GM23248 (cell line): ENCODE results near the gene MRPL14. TPM values are rescaled to one million over a fixed set of nuclear protein-coding genes. Genes with fewer than 3 reads are reported as not detected.

ENCODE experiments used
- DNase-seq: peaks from one replicate; pipeline ENCODE4 v3.0.0-alpha.2; 2015
- H2AFZ ChIP-seq: fragments of 200-600 bp; sonication (generic); 2 replicates; pipeline ENCODE4 v1.6.1; 2016; ENCODE audit warnings: antibody characterized with exemption
- H3F3A ChIP-seq: fragments of 200-600 bp; sonication (generic); 2 replicates; pipeline ENCODE4 v1.6.1; 2016; ENCODE audit warnings: mild to moderate bottlenecking, antibody characterized with exemption, mixed run types; ENCODE audit not compliant: insufficient read depth
- H3K27ac ChIP-seq: fragments of 200-600 bp; sonication (generic); 2 replicates; pipeline ENCODE4 v1.5.1; 2016; ENCODE audit warnings: mild to moderate bottlenecking
- H3K27me3 ChIP-seq: fragments of 200-600 bp; sonication (generic); replicated peaks from 2 replicates; pipeline ENCODE4 v1.6.1; 2016; ENCODE audit warnings: mild to moderate bottlenecking; ENCODE audit not compliant: insufficient read depth
- H3K36me3 ChIP-seq: fragments of 200-600 bp; sonication (generic); 2 replicates; pipeline ENCODE4 v1.6.1; 2016; ENCODE audit warnings: low read depth, mild to moderate bottlenecking
- H3K4me1 ChIP-seq: fragments of 200-600 bp; sonication (generic); 2 replicates; pipeline ENCODE4 v1.6.1; 2016; ENCODE audit warnings: mild to moderate bottlenecking; ENCODE audit not compliant: insufficient read depth
- H3K4me2 ChIP-seq: fragments of 200-600 bp; sonication (generic); one replicate; pipeline ENCODE4 v1.6.1; 2016; ENCODE audit warnings: mild to moderate bottlenecking; ENCODE audit not compliant: unreplicated experiment
- H3K4me3 ChIP-seq: fragments of 200-600 bp; sonication (generic); 2 replicates; pipeline ENCODE4 v1.5.1; 2016; ENCODE audit warnings: mild to moderate bottlenecking
- H3K79me2 ChIP-seq: fragments of 200-600 bp; sonication (generic); 2 replicates; pipeline ENCODE4 v1.6.1; 2016; ENCODE audit warnings: mild to moderate bottlenecking; ENCODE audit not compliant: insufficient read depth
- H3K9ac ChIP-seq: fragments of 200-600 bp; sonication (generic); 2 replicates; pipeline ENCODE4 v1.6.1; 2016; ENCODE audit warnings: mild to moderate bottlenecking
- H3K9me2 ChIP-seq: fragments of 200-600 bp; sonication (generic); 2 replicates; pipeline ENCODE4 v1.6.1; 2016; ENCODE audit warnings: mixed run types, mild to moderate bottlenecking, moderate library complexity; ENCODE audit not compliant: insufficient read depth
- H3K9me3 ChIP-seq: fragments of 200-600 bp; sonication (generic); one replicate; pipeline ENCODE4 v1.6.1; 2017; ENCODE audit warnings: low read depth
- H4K20me1 ChIP-seq: fragments of 200-600 bp; sonication (generic); 2 replicates; pipeline ENCODE4 v1.6.0; 2016; ENCODE audit not compliant: insufficient read depth
- EZH2 ChIP-seq: fragments of 200-600 bp; sonication (generic); IDR thresholded peaks from 2 replicates; pipeline ENCODE4 v1.6.1; 2018; ENCODE audit warnings: antibody characterized with exemption, mild to moderate bottlenecking; ENCODE audit not compliant: insufficient read depth, poor library complexity, severe bottlenecking
- EZH2phosphoT487 ChIP-seq: fragments of 200-600 bp; sonication (generic); IDR thresholded peaks from 2 replicates; pipeline ENCODE4 v1.6.1; 2018; ENCODE audit warnings: antibody characterized with exemption, moderate library complexity, mild to moderate bottlenecking, low read depth; ENCODE audit not compliant: insufficient read depth
- WGBS, 2 experiments: methylation state at CpG; one replicate each; pipeline ENCODE4 v1.1.6; 2015 to 2017; ENCODE audit warnings: low lambda C conversion rate in 2 of 2, low coverage in 1 of 2; ENCODE audit errors: missing lambda C conversion rate in 2 of 2; 5-methylcytosine and 5-hydroxymethylcytosine counted together
- in situ Hi-C: fragments of 300-500 bp; cut with MboI; formaldehyde crosslinking; loops from 2 replicates; pipeline ENCODE4 v1.15.0; 2020
- polyA plus RNA-seq: library from polyadenylated mRNA; unstranded; fragments of >200 nt; fragmentation: Nextera tagmentation; extraction: Ambion mirVana; gene quantifications from 2 replicates; pipeline ENCODE4 v1.2.1, GENCODE V29; 2016
- total RNA-seq: library from RNA; depleted of rRNA; stranded (reverse); fragments of >200 nt; shearing (Covaris generic); gene quantifications from 2 replicates; pipeline ENCODE4 v1.2.3, GENCODE V29; 2014

Gene MRPL14
- total and polyA plus RNA-seq, 2 experiments from 2014 or later, result 47.6 to 91.2 TPM

GRCh38 chr6:44143731-44144130, 16.5 kb upstream of the MRPL14 start:
- Histone ChIP-seq H3K9me3 (no peaks in the 10 kb centered on the region), H3K4me1 (no peaks in the 10 kb centered on the region), H3K79me2 (no peaks in the 10 kb centered on the region), H3K4me2 (no peak overlapping the region), H3K27ac (no peak overlapping the region), H3F3A (no peaks in the 10 kb centered on the region), H3K9me2 (no peaks in the 10 kb centered on the region), H4K20me1 (no peaks in the 10 kb centered on the region), H3K36me3 (0 out of 2 replicates have a peak, but pooled peaks cover 4% of the 10 kb centered on the region), H2AFZ (no peak overlapping the region), H3K9ac (no peak overlapping the region), H3K27me3 (no peaks in the 10 kb centered on the region), H3K4me3 (no peak overlapping the region)
- in situ Hi-C loops, result no loop called here
- WGBS, 2 experiments, result 52 to 63% methylated on average over 1 of the region's 1 CpG
- DNase-seq, result no peak
- TF ChIP-seq EZH2 (no peak), EZH2phosphoT487 (no peak)

- Histone ChIP-seq H3K4me3 (no peak overlapping the region), H3K4me1 (no peaks in the 10 kb centered on the region), H3K9me2 (no peaks in the 10 kb centered on the region), H3K36me3 (0 out of 2 replicates have a peak, but pooled peaks cover 4% of the 10 kb centered on the region), H2AFZ (no peak overlapping the region), H3K9me3 (no peaks in the 10 kb centered on the region), H3K79me2 (no peaks in the 10 kb centered on the region), H3K27me3 (no peaks in the 10 kb centered on the region), H3K27ac (no peak overlapping the region), H3K4me2 (no peak overlapping the region), H4K20me1 (no peaks in the 10 kb centered on the region), H3F3A (no peaks in the 10 kb centered on the region), H3K9ac (no peak overlapping the region)
- in situ Hi-C loops, result no loop called here
- WGBS, 2 experiments, result 45 to 50% methylated on average over 1 of the region's 1 CpG
- no peak for DNase-seq
- TF ChIP-seq EZH2phosphoT487, result no peak
- TF ChIP-seq EZH2, result no peak
Measured at GRCh38 chr6:44142835-44143234, 15.6 kb upstream of the MRPL14 start.

GRCh38 chr6:44139351-44139743, 12.1 kb upstream of the MRPL14 start:
- Histone ChIP-seq H3K4me3 (no peak overlapping the region), H3K27me3 (no peaks in the 10 kb centered on the region)

GRCh38 chr6:44138717-44139350, 11.6 kb upstream of the MRPL14 start:
- TF ChIP-seq EZH2 (no peak), EZH2phosphoT487 (no peak)
- no peaks in the 10 kb centered on the region for H3F3A ChIP-seq
- H3K9me3 ChIP-seq, result no peaks in the 10 kb centered on the region
- H3K27me3 ChIP-seq, result no peaks in the 10 kb centered on the region
- 76 to 81% methylated on average over 4 to 6 of the region's 6 CpGs for WGBS, 2 experiments
- no peak overlapping the region for H3K4me2 ChIP-seq
- no peaks in the 10 kb centered on the region for H4K20me1 ChIP-seq
- in situ Hi-C loops, result no loop called here
- H3K4me3 ChIP-seq, result no peak overlapping the region
- no peak overlapping the region for H3K27ac ChIP-seq
- no peaks in the 10 kb centered on the region for H3K9me2 ChIP-seq
- H3K79me2 ChIP-seq, result no peaks in the 10 kb centered on the region
- H3K9ac ChIP-seq, result no peak overlapping the region
- no peak for DNase-seq
- no peak overlapping the region for H2AFZ ChIP-seq
- H3K4me1 ChIP-seq, result no peaks in the 10 kb centered on the region
- H3K36me3 ChIP-seq, result 0 out of 2 replicates have a peak, but pooled peaks cover 4% of the 10 kb centered on the region

More at GRCh38 chr6:44139351-44139743, 12.1 kb upstream of the MRPL14 start:
- Histone ChIP-seq H3K36me3 (0 out of 2 replicates have a peak, but pooled peaks cover 4% of the 10 kb centered on the region), H3K79me2 (no peaks in the 10 kb centered on the region), H3K9me3 (no peaks in the 10 kb centered on the region), H3K27ac (no peak overlapping the region), H3K9me2 (no peaks in the 10 kb centered on the region), H3K4me1 (no peaks in the 10 kb centered on the region), H3K9ac (no peak overlapping the region), H2AFZ (no peak overlapping the region), H3K4me2 (no peak overlapping the region), H4K20me1 (no peaks in the 10 kb centered on the region), H3F3A (no peaks in the 10 kb centered on the region)
- in situ Hi-C loops, result no loop called here
- no peak for TF ChIP-seq EZH2
- TF ChIP-seq EZH2phosphoT487, result no peak
- no peak for DNase-seq
- 87 to 90% methylated on average over 5 to 10 of the region's 10 CpGs for WGBS, 2 experiments

- H4K20me1 ChIP-seq, result no peaks in the 10 kb centered on the region
Measured at GRCh38 chr6:44135875-44136274, 8.6 kb upstream of the MRPL14 start.

More at GRCh38 chr6:44135875-44136274, 8.6 kb upstream of the MRPL14 start:
- Histone ChIP-seq H3K36me3 (0 out of 2 replicates have a peak, but pooled peaks cover 2% of the 10 kb centered on the region), H3K27ac (no peak overlapping the region), H3K4me2 (no peak overlapping the region), H3K4me3 (no peak overlapping the region), H3K9me3 (no peaks in the 10 kb centered on the region), H3K9me2 (no peaks in the 10 kb centered on the region), H3K27me3 (no peaks in the 10 kb centered on the region), H3F3A (no peaks in the 10 kb centered on the region), H3K4me1 (no peaks in the 10 kb centered on the region; the same call in 1 of the 2 replicates), H3K9ac (no peak overlapping the region), H3K79me2 (peaks cover 22% of the 10 kb centered on the region), H2AFZ (no peak overlapping the region)
- DNase-seq, result no peak
- no peak for TF ChIP-seq EZH2
- no peak for TF ChIP-seq EZH2phosphoT487
- 86 to 87% methylated on average over 6 to 7 of the region's 7 CpGs for WGBS, 2 experiments
- in situ Hi-C loops, result no loop called here
